C4-2B (cell line): ENCODE data around the gene RASAL1.

Source experiments
- CTCF ChIP-seq: fragments of 450-650 bp; conservative IDR thresholded peaks from 2 replicates; pipeline ENCODE4 v1.5.1; 2017; ENCODE audit warnings: mild to moderate bottlenecking
- ZFX ChIP-seq: fragments of 450-650 bp; IDR thresholded peaks from 2 replicates; pipeline ENCODE4 v1.6.1; 2017

GRCh38 chr12:113136990-113137511 lies 1.5 kb upstream of the RASAL1 start:
- no peak for TF ChIP-seq CTCF
- TF ChIP-seq ZFX = no peak
